GM12874 (cell line): ENCODE measurements around the gene CPNE7.

ENCODE experiments used
- CTCF ChIP-seq: IDR thresholded peaks from 2 replicates; pipeline ENCODE4 v1.5.1; 2011; ENCODE audit warnings: low read depth, mild to moderate bottlenecking, control low read depth, low read length, moderate library complexity; ENCODE audit not compliant: insufficient read depth

CPNE7 gene

GRCh38 chr16:89645122-89645521, 69.6 kb downstream of the CPNE7 start:
- TF ChIP-seq CTCF = no peak

- no peak for TF ChIP-seq CTCF
Observed at GRCh38 chr16:89646270-89646669, 70.7 kb downstream of the CPNE7 start.
